GM12872 (cell line): ENCODE results near the gene NRG4.

ENCODE experiments used
- CTCF ChIP-seq: IDR thresholded peaks from 3 replicates; pipeline ENCODE4 v1.5.1; 2011; ENCODE audit warnings: low read depth, mild to moderate bottlenecking, low read length, moderate library complexity; ENCODE audit not compliant: insufficient read depth

NRG4 gene

GRCh38 chr15:76010613-76011012 lies 1.6 kb downstream of the NRG4 start:
- TF ChIP-seq CTCF = no peak

GRCh38 chr15:76006136-76006778 lies 6.0 kb downstream of the NRG4 start:
- no peak for TF ChIP-seq CTCF

GRCh38 chr15:76003364-76003763 lies 8.9 kb downstream of the NRG4 start:
- TF ChIP-seq CTCF = no peak

- no peak for TF ChIP-seq CTCF
Observed at GRCh38 chr15:75995611-75996010, 16.6 kb downstream of the NRG4 start.

GRCh38 chr15:75994220-75994619 lies 18.0 kb downstream of the NRG4 start:
- TF ChIP-seq CTCF = no peak

- no peak for TF ChIP-seq CTCF
Observed at GRCh38 chr15:75992897-75993296, 19.3 kb downstream of the NRG4 start.

- TF ChIP-seq CTCF = no peak
Observed at GRCh38 chr15:75989875-75990274, 22.3 kb downstream of the NRG4 start.
